HL-60 (cell line): ENCODE measurements around the gene CDC25C.

ENCODE experiments used
- CTCF ChIP-seq: IDR thresholded peaks from one replicate; pipeline ENCODE4 v1.5.1; 2011; ENCODE audit warnings: low read length, control low read depth, inconsistent platforms; ENCODE audit not compliant: insufficient read depth
- POLR2AphosphoS5 ChIP-seq: IDR thresholded peaks from 2 replicates; pipeline ENCODE4 v1.6.1; 2012; ENCODE audit warnings: low read depth
- REST ChIP-seq: IDR thresholded peaks from 2 replicates; pipeline ENCODE4 v1.6.1; 2012; ENCODE audit warnings: low read depth; ENCODE audit not compliant: insufficient replicate concordance

- TF ChIP-seq CTCF (no peak), REST (no peak), POLR2AphosphoS5 (no peak)
These were observed 57.3 kb downstream of the CDC25C start, which contains the start of gene GFRA3 for GRCh38 chr5:138274189-138274853.
